A549 treated with CpdA at 1 μM for 4 hours (cell line): ENCODE measurements around the gene P2RY14. TPM values are rescaled to one million over a fixed set of nuclear protein-coding genes. Genes with fewer than 3 reads are reported as not detected.

Experiments
- total RNA-seq: library from RNA; stranded (reverse); fragments of 200-300 nt; extraction: Qiagen RNA extraction; gene quantifications from 5 replicates; pipeline ENCODE4 v1.2.3, GENCODE V29; 2022; ENCODE audit warnings: low read depth

Gene P2RY14
- total RNA-seq: not detected in 5 replicates

DNA sequence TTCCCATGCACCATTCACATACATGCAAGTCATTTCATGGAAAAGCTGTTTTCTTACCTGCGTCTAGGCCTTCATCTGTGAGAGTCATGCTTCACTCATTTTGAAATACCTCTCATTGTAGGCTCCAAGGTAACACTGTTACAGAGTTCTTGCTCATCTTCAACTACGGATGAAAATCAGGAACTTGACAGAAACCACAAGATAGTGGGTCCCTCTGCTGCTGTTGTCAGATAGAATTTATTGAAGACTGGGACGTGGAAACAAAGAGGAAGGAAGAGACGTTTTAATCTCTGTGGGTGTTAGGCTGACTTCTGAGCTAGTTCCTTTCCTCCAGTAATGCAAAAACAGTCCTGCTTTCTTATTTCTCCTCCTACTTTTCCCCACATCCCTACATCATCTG, at the start of gene P2RY14:
Gene P2RY14, minus strand, starts transcription at position 313 of the 400 bp plus-strand sequence. CDS start 64,226 bp downstream, outside the sequence.

GRCh38 chr3:151316267-151316991, 38.1 kb upstream of the P2RY14 start, which contains the start of gene GPR87:
GPR87 (minus strand) TSS chr3:151316820; CDS start chr3:151300100, 16,720 bp downstream.

DNA sequence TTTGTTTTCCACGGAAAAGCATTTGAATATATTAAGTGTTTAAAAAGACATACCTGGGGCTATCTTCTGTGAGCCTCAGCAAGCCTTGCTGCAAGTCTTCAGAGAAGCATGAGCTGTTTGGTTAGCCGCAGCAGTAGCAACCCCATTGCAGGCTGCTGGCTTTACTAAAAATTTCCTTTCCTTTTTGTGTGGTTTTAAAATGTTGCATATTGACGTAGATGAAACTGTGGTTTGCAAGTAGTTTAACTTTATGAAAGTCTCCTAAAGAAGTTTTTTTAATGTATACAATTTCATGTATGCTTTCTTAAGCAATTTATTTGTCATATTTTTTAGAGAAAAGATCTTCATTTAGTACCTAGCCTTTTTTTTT, 75.3 kb downstream of the P2RY14 start, which contains the start of gene GPR171:
Gene GPR171, minus strand, starts transcription at position 166 of the 370 bp plus-strand sequence. CDS start 3,830 bp downstream, outside the sequence.

Other genes with a start within 250 kb of the P2RY14 start
- 0.43 to 0.80 TPM (median 0.61 TPM) in 5 replicates for gene MED12L, start 192.9 kb downstream of the P2RY14 start, total RNA-seq
- gene GPR171, start 75.3 kb downstream of the P2RY14 start, total RNA-seq: not detected in 5 replicates
- 0.86 to 1.3 TPM (median 1.1 TPM) in 5 replicates for gene GPR87, start 38.3 kb upstream of the P2RY14 start, total RNA-seq
- gene P2RY13, start 51.0 kb upstream of the P2RY14 start, total RNA-seq: not detected in 5 replicates
- not detected in 5 replicates for gene P2RY12, start 106.2 kb upstream of the P2RY14 start, total RNA-seq
- 0.59 to 1.2 TPM (median 0.78 TPM) in 5 replicates for gene IGSF10, start 182.5 kb upstream of the P2RY14 start, total RNA-seq